Adrenal gland (tissue), 5 donors: Measurements from ENCODE around the gene PRPF8.

Experiments used
- POLR2A ChIP-seq, 2 donors: fragments of 450-650 bp; IDR thresholded peaks; one replicate each; pipeline ENCODE4 v1.6.1; 2017; ENCODE audit warnings: antibody characterized with exemption in 2 of 2, mild to moderate bottlenecking in 2 of 2, moderate library complexity in 1 of 2
- TF ChIP-seq, protein P1 (sequence below), 6 experiments: fragments of 450-650 bp in 4 of 6; fragments of 200-600 bp in 2 of 6; sonication (generic) in 1 of 6; IDR thresholded peaks; 1 replicate in 5 of 6; 2 replicates in 1 of 6; pipeline versions ENCODE4 v1.5.1 to v1.8.0; 2016 to 2021; ENCODE audit warnings: antibody characterized with exemption in 6 of 6, mild to moderate bottlenecking in 2 of 6, moderate library complexity in 1 of 6
- donor health status: DM: no; HTN: no; CAD: no.

GRCh38 chr17:1641065-1641403, 43.6 kb downstream of the PRPF8 start:
- TF ChIP-seq, protein P1, sequence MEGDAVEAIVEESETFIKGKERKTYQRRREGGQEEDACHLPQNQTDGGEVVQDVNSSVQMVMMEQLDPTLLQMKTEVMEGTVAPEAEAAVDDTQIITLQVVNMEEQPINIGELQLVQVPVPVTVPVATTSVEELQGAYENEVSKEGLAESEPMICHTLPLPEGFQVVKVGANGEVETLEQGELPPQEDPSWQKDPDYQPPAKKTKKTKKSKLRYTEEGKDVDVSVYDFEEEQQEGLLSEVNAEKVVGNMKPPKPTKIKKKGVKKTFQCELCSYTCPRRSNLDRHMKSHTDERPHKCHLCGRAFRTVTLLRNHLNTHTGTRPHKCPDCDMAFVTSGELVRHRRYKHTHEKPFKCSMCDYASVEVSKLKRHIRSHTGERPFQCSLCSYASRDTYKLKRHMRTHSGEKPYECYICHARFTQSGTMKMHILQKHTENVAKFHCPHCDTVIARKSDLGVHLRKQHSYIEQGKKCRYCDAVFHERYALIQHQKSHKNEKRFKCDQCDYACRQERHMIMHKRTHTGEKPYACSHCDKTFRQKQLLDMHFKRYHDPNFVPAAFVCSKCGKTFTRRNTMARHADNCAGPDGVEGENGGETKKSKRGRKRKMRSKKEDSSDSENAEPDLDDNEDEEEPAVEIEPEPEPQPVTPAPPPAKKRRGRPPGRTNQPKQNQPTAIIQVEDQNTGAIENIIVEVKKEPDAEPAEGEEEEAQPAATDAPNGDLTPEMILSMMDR (IDR thresholded peaks at IDR 0.05): no peak
- TF ChIP-seq POLR2A (IDR thresholded peaks at IDR 0.05): no peak
